SK-N-SH (cell line): ENCODE measurements around the gene KRT14.
"Not testable (repeated sequence)": the region's sequence is repeated elsewhere in the genome, so short reads cannot be mapped to it uniquely, and the experiment has no call there.

ENCODE experiments used
- CTCF ChIP-seq: fragments of 200-600 bp; sonication (generic); IDR thresholded peaks from 2 replicates; pipeline ENCODE4 v1.6.1; 2017; ENCODE audit warnings: antibody characterized with exemption, mild to moderate bottlenecking, moderate library complexity
- MXI1 ChIP-seq: IDR thresholded peaks from 2 replicates; pipeline ENCODE4 v1.6.1; 2012; ENCODE audit warnings: mild to moderate bottlenecking, low read depth, low read length, improper control_type of control experiment
- RAD21 ChIP-seq: IDR thresholded peaks from 2 replicates; pipeline ENCODE4 v1.6.1; 2012; ENCODE audit warnings: mild to moderate bottlenecking, low read length
- TF ChIP-seq, protein P1 (sequence below): IDR thresholded peaks from 2 replicates; pipeline ENCODE4; 2012

DNA sequence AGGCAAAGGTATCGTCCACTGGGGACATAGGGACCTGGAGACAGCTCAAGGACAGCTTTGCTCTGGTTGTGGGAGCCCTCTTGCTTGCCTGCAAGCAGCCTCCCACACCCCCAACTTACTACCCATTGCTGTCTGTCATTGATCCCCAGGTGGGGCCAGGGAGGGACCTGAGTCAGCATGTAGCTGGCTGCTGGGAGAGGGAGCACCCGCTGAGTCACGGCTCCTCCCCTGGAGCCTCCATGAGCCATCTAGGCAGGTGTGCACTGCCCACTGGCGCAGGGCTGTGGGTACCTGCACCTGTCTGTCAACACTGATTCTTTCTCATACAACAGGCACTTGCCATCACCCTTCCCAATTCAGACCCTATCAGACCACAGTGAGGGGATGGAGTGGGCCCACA is 10.0 kb downstream of the KRT14 start:
- not testable (repeated sequence) for TF ChIP-seq RAD21, CTCF, MXI1
- TF ChIP-seq, protein P1, sequence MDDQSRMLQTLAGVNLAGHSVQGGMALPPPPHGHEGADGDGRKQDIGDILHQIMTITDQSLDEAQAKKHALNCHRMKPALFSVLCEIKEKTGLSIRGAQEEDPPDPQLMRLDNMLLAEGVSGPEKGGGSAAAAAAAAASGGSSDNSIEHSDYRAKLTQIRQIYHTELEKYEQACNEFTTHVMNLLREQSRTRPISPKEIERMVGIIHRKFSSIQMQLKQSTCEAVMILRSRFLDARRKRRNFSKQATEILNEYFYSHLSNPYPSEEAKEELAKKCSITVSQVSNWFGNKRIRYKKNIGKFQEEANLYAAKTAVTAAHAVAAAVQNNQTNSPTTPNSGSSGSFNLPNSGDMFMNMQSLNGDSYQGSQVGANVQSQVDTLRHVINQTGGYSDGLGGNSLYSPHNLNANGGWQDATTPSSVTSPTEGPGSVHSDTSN = not testable (repeated sequence)
